Measurements from ENCODE around the gene TECPR1.
"Not testable (repeated sequence)": the region's sequence is repeated elsewhere in the genome, so short reads cannot be mapped to it uniquely, and the experiment has no call there.

The TECPR1 gene

GRCh38 chr7:98223898-98224700 lies 27.9 kb downstream of the TECPR1 start:
- peak; percentile 13 for DNase-seq

GRCh38 chr7:98223351-98223897 lies 28.6 kb downstream of the TECPR1 start:
- DNase-seq = peak; percentile 23

- DNase-seq = peak; percentile 28
Measured at GRCh38 chr7:98222533-98223195, 29.4 kb downstream of the TECPR1 start.

- DNase-seq = peak; percentile 7
Measured at GRCh38 chr7:98221611-98222532, 30.2 kb downstream of the TECPR1 start.

GRCh38 chr7:98219382-98219781 lies 32.6 kb downstream of the TECPR1 start:
- not testable (repeated sequence) for DNase-seq

- DNase-seq = no peak
Measured at GRCh38 chr7:98217623-98218582, 34.1 kb downstream of the TECPR1 start.

- no peak for DNase-seq
Measured at GRCh38 chr7:98216941-98217622, 35.0 kb downstream of the TECPR1 start.

GRCh38 chr7:98215561-98216495 lies 36.2 kb downstream of the TECPR1 start:
- no peak for DNase-seq

- no peak for DNase-seq
Measured at GRCh38 chr7:98214811-98215321, 37.2 kb downstream of the TECPR1 start.

GRCh38 chr7:98213888-98214810 lies 37.9 kb downstream of the TECPR1 start:
- DNase-seq = no peak

- DNase-seq = no peak
Measured at GRCh38 chr7:98213296-98213887, 38.6 kb downstream of the TECPR1 start.

GRCh38 chr7:98212532-98213041 lies 39.4 kb downstream of the TECPR1 start:
- no peak for DNase-seq

GRCh38 chr7:98211676-98212531 lies 40.1 kb downstream of the TECPR1 start:
- DNase-seq = no peak

- DNase-seq = no peak
Measured at GRCh38 chr7:98211221-98211675, 40.8 kb downstream of the TECPR1 start, which contains the start of gene BHLHA15. Gene BHLHA15 (plus strand): TSS chr7:98211439. CDS start chr7:98212310, 871 bp downstream.

- no peak for DNase-seq
Measured at GRCh38 chr7:98210513-98211220, 41.4 kb downstream of the TECPR1 start.

Data from left hindlimb (tissue), 1 donor.